GM12874 (cell line): ENCODE data around the gene BSND.

ENCODE experiments used
- TF ChIP-seq, protein P1 (sequence below): IDR thresholded peaks from 2 replicates; pipeline ENCODE4 v1.5.1; 2011; ENCODE audit warnings: low read depth, mild to moderate bottlenecking, control low read depth, low read length, moderate library complexity; ENCODE audit not compliant: insufficient read depth

Gene BSND

DNA sequence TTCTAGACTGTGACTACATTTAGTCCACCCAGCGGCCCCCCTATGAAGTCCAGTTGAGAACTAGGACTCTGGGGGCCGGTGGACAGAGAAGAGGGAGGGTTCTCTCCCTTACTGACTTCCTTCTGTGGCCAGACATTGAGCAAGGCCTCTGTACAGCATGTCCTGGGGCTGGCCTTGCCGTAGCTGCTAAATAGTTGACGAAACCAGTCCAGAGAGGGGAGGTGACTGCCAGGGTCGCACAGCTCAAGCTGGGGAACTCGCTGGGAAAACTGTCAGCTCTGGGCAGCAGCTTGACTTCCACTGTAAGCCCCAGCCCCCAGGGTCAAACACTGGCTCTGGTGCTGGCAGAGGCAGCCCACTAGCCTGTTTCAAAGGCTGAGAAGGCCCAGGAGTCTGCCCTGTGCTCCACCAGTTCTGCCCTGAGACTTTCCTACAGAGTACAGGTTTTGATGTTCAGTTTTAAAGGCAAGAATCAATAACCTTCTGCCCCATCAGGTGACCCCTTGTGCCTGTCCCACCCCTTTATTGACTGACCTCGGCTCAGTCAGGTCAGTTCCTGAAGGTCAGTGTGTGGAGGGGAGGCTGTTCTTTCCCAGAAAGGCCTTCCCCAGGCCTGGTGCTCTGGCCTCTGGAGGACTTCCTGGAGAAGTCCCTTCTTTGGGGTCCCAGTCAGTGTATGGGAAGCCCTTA lies 54.7 kb downstream of the BSND start:
- TF ChIP-seq, protein P1, sequence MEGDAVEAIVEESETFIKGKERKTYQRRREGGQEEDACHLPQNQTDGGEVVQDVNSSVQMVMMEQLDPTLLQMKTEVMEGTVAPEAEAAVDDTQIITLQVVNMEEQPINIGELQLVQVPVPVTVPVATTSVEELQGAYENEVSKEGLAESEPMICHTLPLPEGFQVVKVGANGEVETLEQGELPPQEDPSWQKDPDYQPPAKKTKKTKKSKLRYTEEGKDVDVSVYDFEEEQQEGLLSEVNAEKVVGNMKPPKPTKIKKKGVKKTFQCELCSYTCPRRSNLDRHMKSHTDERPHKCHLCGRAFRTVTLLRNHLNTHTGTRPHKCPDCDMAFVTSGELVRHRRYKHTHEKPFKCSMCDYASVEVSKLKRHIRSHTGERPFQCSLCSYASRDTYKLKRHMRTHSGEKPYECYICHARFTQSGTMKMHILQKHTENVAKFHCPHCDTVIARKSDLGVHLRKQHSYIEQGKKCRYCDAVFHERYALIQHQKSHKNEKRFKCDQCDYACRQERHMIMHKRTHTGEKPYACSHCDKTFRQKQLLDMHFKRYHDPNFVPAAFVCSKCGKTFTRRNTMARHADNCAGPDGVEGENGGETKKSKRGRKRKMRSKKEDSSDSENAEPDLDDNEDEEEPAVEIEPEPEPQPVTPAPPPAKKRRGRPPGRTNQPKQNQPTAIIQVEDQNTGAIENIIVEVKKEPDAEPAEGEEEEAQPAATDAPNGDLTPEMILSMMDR = no peak

DNA sequence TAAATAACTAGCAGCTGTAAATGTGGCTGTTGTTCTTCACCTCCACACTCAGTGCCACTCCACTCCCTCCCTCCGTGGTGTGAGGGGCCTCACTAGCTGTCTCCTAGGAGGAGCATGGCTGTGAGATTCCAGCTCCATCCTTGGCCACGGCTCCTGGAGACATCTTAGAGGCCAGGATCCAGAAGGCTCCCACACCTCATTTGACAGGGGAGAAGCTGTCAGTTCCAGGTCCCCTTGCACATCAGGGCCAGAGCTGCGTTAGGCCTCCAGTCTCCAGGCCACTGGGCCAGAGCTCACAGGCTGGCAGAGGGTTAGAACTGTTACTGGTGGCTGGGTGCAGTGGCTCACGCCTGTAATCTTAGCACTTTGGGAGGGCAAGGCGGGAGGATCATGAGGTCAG lies 55.7 kb downstream of the BSND start:
- TF ChIP-seq, protein P1 = no peak

DNA sequence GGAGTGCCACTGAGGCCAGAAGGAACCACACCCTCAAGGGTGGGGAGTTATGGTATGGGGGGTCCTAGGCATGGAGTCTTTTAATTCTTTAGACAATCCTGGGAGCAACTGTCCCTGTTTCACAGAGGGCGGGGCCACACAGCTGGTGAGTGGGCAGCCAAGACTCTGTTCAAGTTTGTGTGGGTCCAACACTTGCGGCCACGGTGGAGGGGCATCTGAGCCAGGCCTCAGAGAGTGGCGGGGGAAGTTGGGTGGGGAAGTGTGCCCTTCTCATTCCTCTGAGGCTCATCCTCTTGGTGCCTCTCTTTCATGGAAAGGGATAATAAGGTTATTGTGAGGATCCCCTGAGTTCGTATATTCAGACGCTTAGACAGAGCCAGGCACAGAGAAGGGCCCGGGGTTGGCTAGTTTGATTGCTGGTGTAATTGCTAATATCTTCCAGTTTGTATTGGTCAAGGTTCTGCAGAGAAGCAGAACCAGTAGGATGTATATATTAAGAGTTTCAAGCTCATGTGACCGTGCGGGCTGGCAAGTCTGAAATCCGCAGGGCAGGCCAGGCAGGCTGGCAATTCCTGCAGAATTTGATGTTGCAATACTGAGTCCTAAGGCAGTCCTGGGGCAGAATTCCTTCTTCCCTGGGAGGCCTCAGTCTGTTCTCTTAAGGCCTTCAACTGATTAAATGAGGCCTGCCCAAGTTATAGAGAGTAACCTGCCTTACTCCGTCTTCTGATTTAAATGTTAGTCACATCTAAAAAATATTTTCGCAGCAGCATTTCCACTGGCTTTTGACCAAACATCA lies 56.5 kb downstream of the BSND start:
- TF ChIP-seq, protein P1 = no peak

DNA sequence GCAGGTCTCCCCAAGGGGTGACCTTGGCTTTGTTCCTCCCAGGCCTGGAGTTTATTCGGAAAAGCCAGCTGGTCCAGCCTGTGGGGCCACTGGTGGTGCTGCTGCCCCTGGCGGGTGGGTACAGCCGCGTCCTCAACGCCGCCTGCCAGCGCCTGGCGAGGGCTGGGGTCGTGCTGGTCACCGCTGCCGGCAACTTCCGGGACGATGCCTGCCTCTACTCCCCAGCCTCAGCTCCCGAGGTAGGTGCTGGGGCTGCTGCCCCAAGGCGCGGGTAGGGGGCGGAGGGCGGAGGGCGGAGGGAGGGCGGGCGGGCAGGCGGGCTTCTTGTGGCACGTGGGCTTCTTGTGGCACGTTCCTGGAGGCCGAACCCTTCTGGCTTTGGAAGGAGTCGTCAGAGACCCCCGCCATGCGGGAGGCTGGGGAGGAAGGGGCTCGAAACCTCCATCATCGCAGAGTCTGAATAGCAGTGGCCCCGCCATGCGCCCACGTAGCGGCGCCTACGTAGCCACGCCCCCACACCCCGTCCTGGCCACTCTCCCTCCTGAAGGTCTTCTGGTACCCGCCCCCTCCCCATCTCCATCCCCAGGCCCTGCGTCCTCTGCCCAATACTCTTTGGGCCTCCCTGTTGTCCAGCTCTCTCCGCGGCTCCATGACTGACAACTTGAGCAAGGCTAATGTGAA lies 57.4 kb downstream of the BSND start:
- TF ChIP-seq, protein P1 = no peak

DNA sequence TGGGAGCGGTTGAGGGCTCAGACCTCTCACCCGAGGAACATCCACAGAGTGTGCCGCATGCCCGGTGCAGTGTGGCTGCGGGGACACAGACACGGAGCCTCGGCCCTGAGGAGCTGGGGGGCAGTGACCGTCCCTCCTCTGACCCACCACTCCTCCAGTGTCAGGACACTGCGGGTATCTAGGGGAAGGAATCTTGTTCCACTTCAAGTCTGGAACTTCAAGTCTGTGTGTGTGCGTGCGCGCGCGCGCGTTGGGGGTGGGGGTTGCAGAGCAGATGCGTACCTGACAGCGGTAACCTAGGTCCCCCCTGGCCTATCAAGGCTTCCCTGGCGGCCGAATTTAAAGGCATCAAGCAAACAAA lies 57.9 kb downstream of the BSND start:
- TF ChIP-seq, protein P1 = no peak

DNA sequence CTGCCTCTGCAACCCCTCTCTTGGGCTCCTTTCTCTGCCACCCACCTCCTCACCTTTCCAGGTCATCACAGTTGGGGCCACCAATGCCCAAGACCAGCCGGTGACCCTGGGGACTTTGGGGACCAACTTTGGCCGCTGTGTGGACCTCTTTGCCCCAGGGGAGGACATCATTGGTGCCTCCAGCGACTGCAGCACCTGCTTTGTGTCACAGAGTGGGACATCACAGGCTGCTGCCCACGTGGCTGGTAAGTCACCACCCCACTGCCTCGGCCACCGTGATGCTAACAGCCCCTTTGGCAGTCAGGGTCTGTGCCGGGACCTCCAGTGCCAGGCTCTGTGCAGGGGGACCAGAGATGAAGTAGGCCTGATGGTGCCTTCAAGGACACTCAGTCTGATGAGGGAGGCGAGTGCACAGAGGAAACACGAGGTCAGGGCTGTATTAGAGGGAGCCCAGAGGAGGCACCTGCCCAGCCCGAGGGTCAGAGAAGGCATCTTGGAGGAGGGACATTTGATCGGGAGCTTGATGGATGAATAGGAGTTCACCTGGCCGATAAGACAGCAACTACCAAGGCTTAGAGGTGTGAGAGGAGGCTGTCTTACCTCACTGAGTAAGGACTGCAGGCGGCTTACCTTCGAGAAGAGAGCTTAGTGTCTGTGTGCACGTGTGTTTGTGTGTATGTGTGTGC lies 58.7 kb downstream of the BSND start:
- TF ChIP-seq, protein P1 = no peak

DNA sequence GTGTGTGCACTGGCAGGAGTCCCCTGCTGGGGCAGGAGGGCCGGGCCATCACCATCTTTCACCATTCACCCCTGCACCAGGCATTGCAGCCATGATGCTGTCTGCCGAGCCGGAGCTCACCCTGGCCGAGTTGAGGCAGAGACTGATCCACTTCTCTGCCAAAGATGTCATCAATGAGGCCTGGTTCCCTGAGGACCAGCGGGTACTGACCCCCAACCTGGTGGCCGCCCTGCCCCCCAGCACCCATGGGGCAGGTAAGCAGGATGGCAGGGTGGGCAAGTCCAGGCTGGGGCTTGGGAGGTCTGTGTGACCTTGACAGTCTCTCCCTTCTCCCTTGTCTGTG lies 59.2 kb downstream of the BSND start:
- TF ChIP-seq, protein P1 = no peak
